ENCODE results near the gene CEP170B.
"Not testable (repeated sequence)": the region's sequence is repeated elsewhere in the genome, so short reads cannot be mapped to it uniquely, and the experiment has no call there.

CEP170B gene

GRCh38 chr14:104931771-104932675, 67.0 kb downstream of the CEP170B start:
- no peak for DNase-seq (ENCODE audit: low read depth, low spot score)

- peak; percentile 37 for DNase-seq (ENCODE audit: low read depth, low spot score)
Measured at GRCh38 chr14:104932676-104933631, 67.9 kb downstream of the CEP170B start.

- no peak for DNase-seq (ENCODE audit: low read depth, low spot score)
Measured at GRCh38 chr14:104933746-104934733, 69.0 kb downstream of the CEP170B start.

- no peak for DNase-seq (ENCODE audit: low read depth, low spot score)
Measured at GRCh38 chr14:104935026-104935650, 70.1 kb downstream of the CEP170B start.

GRCh38 chr14:104935955-104936354, 70.9 kb downstream of the CEP170B start:
- no peak for DNase-seq (ENCODE audit: low read depth, low spot score)

- DNase-seq (ENCODE audit: low read depth, low spot score): no peak
Measured at GRCh38 chr14:104936361-104937155, 71.5 kb downstream of the CEP170B start.

- DNase-seq (ENCODE audit: low read depth, low spot score): no peak
Measured at GRCh38 chr14:104937161-104937560, 72.1 kb downstream of the CEP170B start.

GRCh38 chr14:104937694-104938365, 72.8 kb downstream of the CEP170B start:
- no peak for DNase-seq (ENCODE audit: low read depth, low spot score)

- DNase-seq (ENCODE audit: low read depth, low spot score): no peak
Measured at GRCh38 chr14:104938436-104938835, 73.4 kb downstream of the CEP170B start.

- DNase-seq (ENCODE audit: low read depth, low spot score): no peak
Measured at GRCh38 chr14:104938960-104939359, 73.9 kb downstream of the CEP170B start.

- no peak for DNase-seq (ENCODE audit: low read depth, low spot score)
Measured at GRCh38 chr14:104939666-104940410, 74.8 kb downstream of the CEP170B start.

GRCh38 chr14:104940526-104941150, 75.6 kb downstream of the CEP170B start:
- DNase-seq (ENCODE audit: low read depth, low spot score): no peak

- DNase-seq (ENCODE audit: low read depth, low spot score): no peak
Measured at GRCh38 chr14:104941508-104942365, 76.7 kb downstream of the CEP170B start.

GRCh38 chr14:104942586-104942985, 77.5 kb downstream of the CEP170B start:
- no peak for DNase-seq (ENCODE audit: low read depth, low spot score)

GRCh38 chr14:104943216-104944015, 78.3 kb downstream of the CEP170B start:
- DNase-seq (ENCODE audit: low read depth, low spot score): not testable (repeated sequence)

GRCh38 chr14:104944016-104944308, 78.9 kb downstream of the CEP170B start:
- DNase-seq (ENCODE audit: low read depth, low spot score): not testable (repeated sequence)
